Neural progenitor cell (in vitro differentiated cells): ENCODE results near the gene SLC39A12. TPM values are rescaled to one million over a fixed set of nuclear protein-coding genes. Genes with fewer than 3 reads are reported as not detected.

Source experiments
- DNase-seq: peaks from one replicate; pipeline ENCODE4 v3.0.0-alpha.2; 2016; ENCODE audit warnings: low spot score
- H2AFZ ChIP-seq: fragments of 200-600 bp; sonication (generic); replicated peaks from 2 replicates; pipeline ENCODE4 v1.6.1; 2016; ENCODE audit warnings: antibody characterized with exemption
- H3F3A ChIP-seq: fragments of 200-600 bp; sonication (generic); 2 replicates; pipeline ENCODE4 v1.6.1; 2016; ENCODE audit warnings: antibody characterized with exemption, low read depth
- H3K27ac ChIP-seq: fragments of 200-600 bp; sonication (generic); 2 replicates; pipeline ENCODE4 v1.5.1; 2016; ENCODE audit warnings: mild to moderate bottlenecking
- H3K27me3 ChIP-seq: fragments of 200-600 bp; sonication (generic); 2 replicates; pipeline ENCODE4 v1.6.1; 2016; ENCODE audit warnings: mild to moderate bottlenecking, moderate library complexity
- H3K36me3 ChIP-seq: fragments of 200-600 bp; sonication (generic); 2 replicates; pipeline ENCODE4 v1.5.1; 2016
- H3K4me1 ChIP-seq: fragments of 200-600 bp; sonication (generic); 2 replicates; pipeline ENCODE4 v1.6.1; 2016; ENCODE audit warnings: mixed run types
- H3K4me2 ChIP-seq: fragments of 200-600 bp; sonication (generic); 2 replicates; pipeline ENCODE4 v1.6.1; 2016
- H3K4me3 ChIP-seq: fragments of 200-600 bp; sonication (generic); 2 replicates; pipeline ENCODE4 v1.5.1; 2016
- H3K79me2 ChIP-seq: fragments of 200-600 bp; sonication (generic); 2 replicates; pipeline ENCODE4 v1.6.1; 2016; ENCODE audit warnings: low read depth
- H3K9ac ChIP-seq: fragments of 200-600 bp; sonication (generic); 2 replicates; pipeline ENCODE4 v1.6.1; 2016
- H3K9me3 ChIP-seq: fragments of 200-600 bp; sonication (generic); 2 replicates; pipeline ENCODE4 v1.5.1; 2016; ENCODE audit warnings: low read depth
- H4K20me1 ChIP-seq: fragments of 200-600 bp; sonication (generic); 2 replicates; pipeline ENCODE4 v1.6.1; 2016; ENCODE audit warnings: low read depth
- H3K27ac Mint-ChIP-seq: 3 replicates; pipeline ENCODE4 v1.8.0; 2021; ENCODE audit warnings: mixed read lengths
- H3K27me3 Mint-ChIP-seq: 2 replicates; pipeline ENCODE4 v1.8.0; 2022; ENCODE audit warnings: low read depth, mild to moderate bottlenecking, inconsistent platforms, moderate library complexity, mixed read lengths; ENCODE audit not compliant: insufficient read depth
- H3K36me3 Mint-ChIP-seq: 3 replicates; pipeline ENCODE4 v1.8.0; 2021; ENCODE audit warnings: mixed read lengths
- H3K4me1 Mint-ChIP-seq: 3 replicates; pipeline ENCODE4 v1.8.0; 2021; ENCODE audit warnings: mixed read lengths
- H3K4me3 Mint-ChIP-seq: 3 replicates; pipeline ENCODE4 v1.8.0; 2021; ENCODE audit warnings: mild to moderate bottlenecking, moderate library complexity, mixed read lengths
- H3K9me3 Mint-ChIP-seq: 3 replicates; pipeline ENCODE4 v1.8.0; 2020; ENCODE audit warnings: mixed read lengths
- CTCF ChIP-seq: fragments of 200-600 bp; sonication (generic); IDR thresholded peaks from 2 replicates; pipeline ENCODE4 v1.5.1; 2017; ENCODE audit warnings: antibody characterized with exemption, mild to moderate bottlenecking
- EZH2 ChIP-seq: fragments of 200-600 bp; sonication (generic); IDR thresholded peaks from 2 replicates; pipeline ENCODE4 v1.6.1; 2017; ENCODE audit warnings: antibody characterized with exemption, mild to moderate bottlenecking, moderate library complexity
- EZH2phosphoT487 ChIP-seq: fragments of 200-600 bp; sonication (generic); IDR thresholded peaks from 2 replicates; pipeline ENCODE4 v1.6.1; 2017; ENCODE audit warnings: antibody characterized with exemption
- total RNA-seq: library from RNA; depleted of rRNA; stranded (reverse); fragments of >200 nt; gene quantifications from 2 replicates; pipeline ENCODE4 v1.2.3, GENCODE V29; 2015; ENCODE audit warnings: low replicate concordance

The SLC39A12 gene
- total RNA-seq, 1 donor from 2014 or later: 0.22 TPM

- H4K20me1 ChIP-seq: no peaks in the 10 kb centered on the region
- no peaks in the 10 kb centered on the region for H3K9me3 Mint-ChIP-seq
- H3K27me3 Mint-ChIP-seq: peaks cover 3% of the 10 kb centered on the region
- H3K9me3 ChIP-seq: no peaks in the 10 kb centered on the region
- H3F3A ChIP-seq: no peaks in the 10 kb centered on the region
- H3K4me3 ChIP-seq: no peak overlapping the region
- no peaks in the 10 kb centered on the region for H3K36me3 Mint-ChIP-seq
- DNase-seq: no peak
- no peak overlapping the region for H3K27ac ChIP-seq
- no peaks in the 10 kb centered on the region for H3K36me3 ChIP-seq
- no peaks in the 10 kb centered on the region for H3K79me2 ChIP-seq
- H3K4me1 ChIP-seq: peaks cover 7% of the 10 kb centered on the region
- H3K27me3 ChIP-seq: no peaks in the 10 kb centered on the region
- H3K4me1 Mint-ChIP-seq: peaks cover 16% of the 10 kb centered on the region
- H3K4me2 ChIP-seq: no peak overlapping the region
- no peak overlapping the region for H3K27ac Mint-ChIP-seq
- no peak for TF ChIP-seq CTCF
- no peak for TF ChIP-seq EZH2
- no peak for TF ChIP-seq EZH2phosphoT487
- H2AFZ ChIP-seq: no peak overlapping the region
- no peak overlapping the region for H3K4me3 Mint-ChIP-seq
- no peak overlapping the region for H3K9ac ChIP-seq
These were observed 93.4 kb downstream of the SLC39A12 start for GRCh38 chr10:18044976-18045720.

- Mint-ChIP-seq H3K27me3 (peaks cover 3% of the 10 kb centered on the region), H3K4me1 (no peaks in the 10 kb centered on the region), H3K36me3 (no peaks in the 10 kb centered on the region), H3K4me3 (no peak overlapping the region), H3K27ac (no peak overlapping the region), H3K9me3 (peaks cover 3% of the 10 kb centered on the region)
- Histone ChIP-seq H3K27ac (no peak overlapping the region), H3K79me2 (no peaks in the 10 kb centered on the region), H3K36me3 (no peaks in the 10 kb centered on the region), H3K4me3 (no peak overlapping the region), H3K9ac (no peak overlapping the region), H4K20me1 (no peaks in the 10 kb centered on the region), H3F3A (no peaks in the 10 kb centered on the region), H3K27me3 (no peaks in the 10 kb centered on the region), H3K4me1 (no peaks in the 10 kb centered on the region), H2AFZ (no peak overlapping the region), H3K9me3 (no peaks in the 10 kb centered on the region), H3K4me2 (no peak overlapping the region)
- no peak for DNase-seq
- TF ChIP-seq EZH2 (no peak), EZH2phosphoT487 (no peak), CTCF (no peak)
These were observed 104.9 kb downstream of the SLC39A12 start for GRCh38 chr10:18056583-18056982.

GRCh38 chr10:18059826-18060559 is 108.3 kb downstream of the SLC39A12 start:
- Mint-ChIP-seq H3K27ac (no peak overlapping the region), H3K9me3 (peaks cover 5% of the 10 kb centered on the region)

More at GRCh38 chr10:18059826-18060559, 108.3 kb downstream of the SLC39A12 start:
- no peak for TF ChIP-seq EZH2
- TF ChIP-seq EZH2phosphoT487: no peak
- TF ChIP-seq CTCF: no peak
- Histone ChIP-seq H3K9me3 (no peaks in the 10 kb centered on the region), H3K9ac (no peak overlapping the region), H3K4me1 (no peaks in the 10 kb centered on the region), H3K4me3 (no peak overlapping the region), H3K79me2 (no peaks in the 10 kb centered on the region), H3K27me3 (no peaks in the 10 kb centered on the region), H3K36me3 (no peaks in the 10 kb centered on the region), H3K4me2 (no peak overlapping the region), H4K20me1 (no peaks in the 10 kb centered on the region), H3K27ac (no peak overlapping the region), H2AFZ (no peak overlapping the region), H3F3A (no peaks in the 10 kb centered on the region)
- no peak overlapping the region for H3K4me3 Mint-ChIP-seq
- no peaks in the 10 kb centered on the region for H3K36me3 Mint-ChIP-seq
- peaks cover 3% of the 10 kb centered on the region for H3K27me3 Mint-ChIP-seq
- no peaks in the 10 kb centered on the region for H3K4me1 Mint-ChIP-seq
- no peak for DNase-seq
